HL-60 (cell line): Measurements from ENCODE around the gene CBARP.

Experiments
- CTCF ChIP-seq: IDR thresholded peaks from one replicate; pipeline ENCODE4 v1.5.1; 2011; ENCODE audit warnings: low read length, control low read depth, inconsistent platforms; ENCODE audit not compliant: insufficient read depth
- POLR2AphosphoS5 ChIP-seq: IDR thresholded peaks from 2 replicates; pipeline ENCODE4 v1.6.1; 2012; ENCODE audit warnings: low read depth

- TF ChIP-seq CTCF (no peak), POLR2AphosphoS5 (no peak)
Observed at GRCh38 chr19:1225440-1226226, 12.2 kb downstream of the CBARP start.
